ENCODE measurements around the gene GUCA2B. TPM values are rescaled to one million over a fixed set of nuclear protein-coding genes. Genes with fewer than 3 reads are reported as not detected.

The GUCA2B gene
- total RNA-seq, 1 experiment from 2014 or later: not detected

DNA sequence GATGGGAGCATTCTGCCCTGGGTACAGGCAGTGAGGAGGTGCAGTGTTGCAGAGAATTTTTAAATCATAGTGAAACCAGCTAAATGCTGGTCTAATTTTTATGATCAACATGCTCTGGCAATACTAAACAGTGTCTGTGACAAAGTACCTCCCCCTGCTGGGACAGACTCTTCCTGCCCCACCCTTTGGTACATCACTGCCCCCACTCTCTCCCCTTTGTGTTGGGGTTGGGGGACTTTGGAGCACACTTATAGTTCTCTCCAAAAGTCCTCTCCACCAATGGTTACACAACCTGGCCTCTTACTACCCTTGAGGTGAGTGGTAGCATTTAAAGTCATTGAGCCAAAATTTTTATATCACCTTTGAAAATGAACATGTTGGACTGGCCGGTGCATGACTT lies 48.2 kb upstream of the GUCA2B start:
- H3K9me3 ChIP-seq (ENCODE audit: control insufficient read depth, low read depth, low read length): no peaks in the 10 kb centered on the region
- H4K91ac ChIP-seq (ENCODE audit: insufficient read length, low read depth, low read length): no peak overlapping the region
- H4K8ac ChIP-seq (replicated peaks; ENCODE audit: insufficient read length, low read depth, low read length): no peak overlapping the region
- H3K4me1 ChIP-seq (ENCODE audit: insufficient read depth, low read length): no peaks in the 10 kb centered on the region
- no peak overlapping the region for H3K4ac ChIP-seq (ENCODE audit: low read depth, low read length)
- DNase-seq: no peak
- H3K14ac ChIP-seq (ENCODE audit: insufficient read depth, low read length): no peak overlapping the region
- H3K79me2 ChIP-seq (ENCODE audit: insufficient read depth, low read length): no peaks in the 10 kb centered on the region
- no peaks in the 10 kb centered on the region for H3K27me3 ChIP-seq (ENCODE audit: insufficient read depth, low read length)
- WGBS (ENCODE audit: extremely low coverage, insufficient read length, low lambda C conversion rate): no CpG with 5 or more reads among the region's 1 CpG
- H3K9ac ChIP-seq (ENCODE audit: extremely low read depth, insufficient read length, low read length): no peak overlapping the region
- H2BK5ac ChIP-seq (ENCODE audit: insufficient read length, low read length): no peak overlapping the region
- H2BK12ac ChIP-seq (ENCODE audit: insufficient read length, low read depth, low read length): no peak overlapping the region
- no peak overlapping the region for H2BK15ac ChIP-seq (ENCODE audit: low read depth, low read length)
- no peaks in the 10 kb centered on the region for H3K36me3 Mint-ChIP-seq (ENCODE audit: insufficient read depth in 1 of 3, low read depth in 3 of 3)
- H3K4me1 Mint-ChIP-seq: no peaks in the 10 kb centered on the region
- no peak overlapping the region for H3K27ac ChIP-seq (ENCODE audit: insufficient read length, low read depth, low read length)
- no peaks in the 10 kb centered on the region; a peak in 1 of 5 replicates for H3K9me3 Mint-ChIP-seq
- H2AFZ ChIP-seq (ENCODE audit: low read length): no peak overlapping the region
- H3K4me2 ChIP-seq (ENCODE audit: insufficient read depth, insufficient read length, low read length): no peak overlapping the region
- H4K5ac ChIP-seq (ENCODE audit: insufficient read length, low read depth, low read length): no peak overlapping the region
- TF ChIP-seq CTCF (conservative IDR thresholded peaks at IDR 0.05): no peak
- no peak overlapping the region for H3K18ac ChIP-seq (ENCODE audit: insufficient read length, low read depth, low read length)
- no peak overlapping the region for H2AK5ac ChIP-seq (ENCODE audit: insufficient read length, low read length)
- H3K23me2 ChIP-seq (ENCODE audit: insufficient read length, low read depth, low read length, poor library complexity, severe bottlenecking): no peaks in the 10 kb centered on the region
- H3T11ph ChIP-seq (ENCODE audit: low read length): no peak overlapping the region
- no peaks in the 10 kb centered on the region for H4K20me1 ChIP-seq (ENCODE audit: control insufficient read depth, insufficient read depth, insufficient read length)
- H3K27ac Mint-ChIP-seq: no peak overlapping the region
- H3K4me3 Mint-ChIP-seq: no peak overlapping the region
- H3K23ac ChIP-seq (ENCODE audit: insufficient read length, low read depth, low read length): no peak overlapping the region
- H3K27me3 Mint-ChIP-seq (ENCODE audit: low read depth): peaks cover 10% of the 10 kb centered on the region
- H2BK120ac ChIP-seq (ENCODE audit: low read depth, low read length, poor library complexity, severe bottlenecking): no peak overlapping the region
- H3K56ac ChIP-seq (ENCODE audit: insufficient read length, low read depth, low read length): no peak overlapping the region
- H3K79me1 ChIP-seq (ENCODE audit: insufficient read depth, low read depth, low read length, poor library complexity, severe bottlenecking): no peaks in the 10 kb centered on the region
- H2BK20ac ChIP-seq (ENCODE audit: low read depth, low read length, poor library complexity, severe bottlenecking): no peak overlapping the region
